NB4 (cell line): Measurements from ENCODE around the gene SLC52A1.

Experiments
- CTCF ChIP-seq: IDR thresholded peaks from one replicate; pipeline ENCODE4 v1.5.1; 2012; ENCODE audit warnings: low read depth, low read length
- MAX ChIP-seq: IDR thresholded peaks from 2 replicates; pipeline ENCODE4 v1.6.1; 2011; ENCODE audit warnings: low read depth, low read length
- POLR2A ChIP-seq: IDR thresholded peaks from 2 replicates; pipeline ENCODE4 v1.6.1; 2011; ENCODE audit warnings: mild to moderate bottlenecking; ENCODE audit not compliant: insufficient read length; ENCODE audit errors: extremely low read depth

- TF ChIP-seq CTCF (no peak), MAX (no peak), POLR2A (no peak)
These were observed 31.9 kb downstream of the SLC52A1 start for GRCh38 chr17:5003214-5003867.
